ENCODE results near the gene GDF15.

GDF15 gene

DNA sequence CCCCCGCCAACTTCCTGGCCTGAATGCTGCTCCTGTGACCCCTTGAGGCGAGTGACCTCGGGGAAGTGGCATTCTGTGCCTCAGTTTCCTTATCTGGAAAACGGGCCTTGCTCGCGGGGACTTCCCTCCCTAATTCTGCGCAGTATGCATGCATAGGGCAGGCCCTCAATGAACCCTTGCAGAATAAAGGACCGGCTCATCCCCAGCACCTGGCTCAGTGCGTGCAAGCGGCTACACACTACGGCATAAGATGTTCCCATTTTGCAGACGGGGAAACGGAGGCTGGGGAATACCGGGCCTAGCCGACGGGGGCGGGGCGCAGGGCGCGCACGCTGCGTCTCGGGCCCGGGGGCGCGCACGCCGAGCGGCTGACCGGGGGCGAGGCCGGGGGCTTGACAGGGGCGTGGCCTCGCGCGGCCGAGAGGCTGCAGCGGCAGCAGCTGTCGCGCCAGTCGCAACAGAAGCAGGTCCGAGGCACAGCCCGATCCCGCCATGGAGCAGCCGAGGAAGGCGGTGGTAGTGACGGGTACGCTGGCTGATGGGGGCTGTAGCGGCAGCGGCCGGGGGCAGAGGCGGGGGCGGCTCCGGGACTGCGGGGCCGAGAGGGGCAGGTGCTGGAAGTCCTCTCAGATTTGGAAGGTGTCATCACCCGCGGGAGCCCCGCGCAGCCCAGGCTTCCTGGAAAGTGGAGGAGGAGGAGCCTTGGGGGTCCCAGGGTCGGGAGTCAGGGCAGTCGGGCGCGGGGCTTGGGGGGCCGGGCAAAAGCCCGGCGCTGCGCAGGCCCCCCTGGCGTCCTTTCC is 45.6 kb upstream of the GDF15 start, which contains the start of gene PGPEP1:
Gene PGPEP1, plus strand, starts transcription at position 409 of the 800 bp plus-strand sequence. Its CDS starts 84 bp downstream, at position 493.
- Histone ChIP-seq H2AK5ac (ENCODE audit: low read depth, low read length) (peak within 1 kb of the TSS; percentile 63), H3K14ac (ENCODE audit: low read length) (no peak within 1 kb of the TSS), H3K79me1 (ENCODE audit: low read depth, low read length) (no peaks in the 10 kb centered on the region), H3K9me3 (replicated peaks in 1 of 2; ENCODE audit: control insufficient read depth in 2 of 2, insufficient read depth in 1 of 2, low read depth in 1 of 2, low read length in 2 of 2) (no peaks in the 10 kb centered on the region), H2BK5ac (ENCODE audit: low read length) (no peak within 1 kb of the TSS), H3K36me3 (replicated peaks in 1 of 2; ENCODE audit: control insufficient read depth in 2 of 2, insufficient read depth in 2 of 2, low read length in 2 of 2) (no peaks in the 10 kb centered on the region), H2BK120ac (ENCODE audit: low read depth, low read length) (no peak within 1 kb of the TSS), H3K4me2 (ENCODE audit: insufficient read depth, low read length, poor library complexity, severe bottlenecking) (peak within 1 kb of the TSS; percentile 98), H3K27ac (replicated peaks; ENCODE audit: low read length) (no peak within 1 kb of the TSS), H2BK12ac (ENCODE audit: low read length) (no peak within 1 kb of the TSS), H3K9ac (ENCODE audit: low read depth, low read length, poor library complexity) (peak within 1 kb of the TSS; percentile 88), H3K4me3 (ENCODE audit: low read length in 2 of 2) (peak within 1 kb of the TSS; percentile 84 to 90), H3K4ac (ENCODE audit: low read length) (peak within 1 kb of the TSS; percentile 29), H4K8ac (ENCODE audit: low read depth, low read length) (no peak within 1 kb of the TSS), H4K91ac (ENCODE audit: low read depth, low read length, poor library complexity) (no peak within 1 kb of the TSS), H3K18ac (ENCODE audit: low read length) (peak within 1 kb of the TSS; percentile 91), H3K4me1 (ENCODE audit: control insufficient read depth in 2 of 2, insufficient read depth in 1 of 2, low read depth in 1 of 2, low read length in 2 of 2) (peaks cover 7 to 23% of the 10 kb centered on the region in 2 donors), H3K27me3 (ENCODE audit: control insufficient read depth in 3 of 3, insufficient read depth in 3 of 3, low read depth in 1 of 3, low read length in 3 of 3) (peaks cover 0 to 4% (median 0%) of the 10 kb centered on the region in 3 experiments), H3K23ac (ENCODE audit: low read depth, low read length, poor library complexity) (peak within 1 kb of the TSS; percentile 90), H2BK15ac (ENCODE audit: low read length) (no peak within 1 kb of the TSS), H2AFZ (ENCODE audit: low read length) (peak within 1 kb of the TSS; percentile 87)
- DNase-seq (ENCODE audit: low spot score) = peak; percentile 56
- no CpG with 5 or more reads among the region's 69 CpGs for WGBS, 2 donors (ENCODE audit: extremely low coverage in 2 of 2, insufficient read length in 2 of 2, insufficient replicate concordance in 1 of 2)

DNA sequence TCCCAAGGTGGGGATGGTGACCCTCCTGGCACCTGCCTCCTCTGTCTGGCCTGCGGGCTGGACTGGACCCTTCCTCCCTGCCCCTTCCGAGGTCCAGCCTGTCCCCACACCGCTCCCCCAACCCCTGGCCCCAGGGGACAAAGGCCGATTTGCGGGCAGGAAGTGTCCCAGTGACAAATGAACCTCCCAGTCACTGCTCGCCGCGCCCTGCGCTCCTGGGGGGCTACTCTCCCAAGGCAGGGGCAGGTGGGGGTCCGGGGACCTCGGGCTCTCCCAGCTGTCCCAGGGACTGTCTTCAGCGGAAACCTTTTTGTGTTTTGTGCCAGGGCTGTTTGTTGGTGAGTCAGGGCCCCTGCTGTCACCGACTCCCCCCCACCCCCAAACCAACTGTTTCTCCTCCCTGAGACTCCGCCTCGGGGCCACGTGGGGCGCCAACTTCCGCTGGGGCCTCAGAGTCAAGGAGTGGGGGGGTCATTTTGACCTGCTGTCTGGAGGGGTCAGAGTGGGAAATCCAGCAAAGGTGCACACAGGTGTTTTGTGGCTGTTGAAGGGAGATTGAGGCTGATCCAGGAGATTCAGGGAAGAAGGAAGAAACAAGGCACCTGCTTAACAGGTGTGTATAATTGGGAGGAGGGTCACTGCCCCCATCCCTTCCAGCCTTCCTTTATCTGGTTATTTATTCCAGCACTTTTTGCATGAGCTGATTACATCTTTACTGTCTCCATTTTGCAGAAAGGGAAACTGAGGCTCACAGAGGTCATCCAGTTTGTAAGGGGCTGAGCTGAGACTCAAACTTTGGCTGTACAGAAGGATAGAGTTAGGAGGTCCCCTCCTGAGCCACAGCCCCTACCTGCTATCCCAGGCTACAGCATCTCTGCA is 44.7 kb upstream of the GDF15 start:
- Histone ChIP-seq H3K4me1 (ENCODE audit: control insufficient read depth in 2 of 2, insufficient read depth in 1 of 2, low read depth in 1 of 2, low read length in 2 of 2) (peaks cover 9 to 29% of the 10 kb centered on the region in 2 donors), H2BK12ac (ENCODE audit: low read length) (no peak overlapping the region), H3K4me2 (ENCODE audit: insufficient read depth, low read length, poor library complexity, severe bottlenecking) (peak overlapping the region; percentile 98), H2BK5ac (ENCODE audit: low read length) (no peak overlapping the region), H3K18ac (ENCODE audit: low read length) (peak overlapping the region; percentile 91), H3K23ac (ENCODE audit: low read depth, low read length, poor library complexity) (peak overlapping the region; percentile 90), H2BK15ac (ENCODE audit: low read length) (no peak overlapping the region), H4K8ac (ENCODE audit: low read depth, low read length) (no peak overlapping the region), H3K4me3 (ENCODE audit: low read length in 2 of 2) (peak overlapping the region; percentile 84 to 90), H3K4ac (ENCODE audit: low read length) (peak overlapping the region; percentile 29), H3K27ac (replicated peaks; ENCODE audit: low read length) (no peak overlapping the region), H3K9me3 (replicated peaks in 1 of 2; ENCODE audit: control insufficient read depth in 2 of 2, insufficient read depth in 1 of 2, low read depth in 1 of 2, low read length in 2 of 2) (no peaks in the 10 kb centered on the region), H3K9ac (ENCODE audit: low read depth, low read length, poor library complexity) (peak overlapping the region; percentile 54), H4K91ac (ENCODE audit: low read depth, low read length, poor library complexity) (no peak overlapping the region), H3K79me1 (ENCODE audit: low read depth, low read length) (no peaks in the 10 kb centered on the region), H2AK5ac (ENCODE audit: low read depth, low read length) (peak overlapping the region; percentile 63), H3K36me3 (replicated peaks in 1 of 2; ENCODE audit: control insufficient read depth in 2 of 2, insufficient read depth in 2 of 2, low read length in 2 of 2) (no peaks in the 10 kb centered on the region), H2AFZ (ENCODE audit: low read length) (peak overlapping the region; percentile 87), H3K14ac (ENCODE audit: low read length) (no peak overlapping the region), H2BK120ac (ENCODE audit: low read depth, low read length) (no peak overlapping the region), H3K27me3 (ENCODE audit: control insufficient read depth in 3 of 3, insufficient read depth in 3 of 3, low read depth in 1 of 3, low read length in 3 of 3) (peaks cover 0 to 4% (median 0%) of the 10 kb centered on the region in 3 experiments)
- no peak for DNase-seq (ENCODE audit: low spot score)
- no CpG with 5 or more reads among the region's 18 CpGs for WGBS, 2 donors (ENCODE audit: extremely low coverage in 2 of 2, insufficient read length in 2 of 2, insufficient replicate concordance in 1 of 2)

DNA sequence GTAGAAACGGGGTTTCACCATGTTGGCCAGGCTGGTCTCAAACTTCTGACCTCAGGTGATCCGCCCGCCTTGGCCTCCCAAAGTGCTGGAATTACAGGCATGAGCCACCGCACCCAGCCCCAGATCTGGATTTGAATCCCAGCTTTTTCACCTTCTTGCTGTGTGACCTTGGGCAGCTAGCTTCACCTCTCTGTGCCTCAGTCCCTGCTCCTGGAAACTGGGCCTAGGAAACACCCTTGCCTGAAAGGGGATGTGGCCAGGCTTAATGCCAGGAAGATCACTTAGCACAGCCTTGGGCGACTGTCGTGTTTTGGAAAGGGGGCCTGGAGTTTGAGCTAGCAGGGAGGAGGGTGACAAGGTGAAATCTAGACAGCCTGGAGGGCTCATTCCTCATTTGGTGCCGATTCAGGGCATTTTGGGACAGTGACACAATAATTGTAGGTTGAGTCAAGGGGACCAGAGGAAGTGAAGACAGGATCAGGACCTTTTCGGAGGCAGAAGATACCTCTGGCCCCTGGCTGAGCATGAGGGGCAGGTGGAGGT is 43.8 kb upstream of the GDF15 start:
- Histone ChIP-seq H3K27me3 (ENCODE audit: control insufficient read depth in 3 of 3, insufficient read depth in 3 of 3, low read depth in 1 of 3, low read length in 3 of 3) (peaks cover 0 to 4% (median 0%) of the 10 kb centered on the region in 3 experiments), H3K23ac (ENCODE audit: low read depth, low read length, poor library complexity) (no peak overlapping the region), H4K91ac (ENCODE audit: low read depth, low read length, poor library complexity) (no peak overlapping the region), H3K27ac (replicated peaks; ENCODE audit: low read length) (no peak overlapping the region), H2BK120ac (ENCODE audit: low read depth, low read length) (no peak overlapping the region), H2BK12ac (ENCODE audit: low read length) (no peak overlapping the region), H3K14ac (ENCODE audit: low read length) (no peak overlapping the region), H3K36me3 (replicated peaks in 1 of 2; ENCODE audit: control insufficient read depth in 2 of 2, insufficient read depth in 2 of 2, low read length in 2 of 2) (no peaks in the 10 kb centered on the region), H3K9me3 (replicated peaks in 1 of 2; ENCODE audit: control insufficient read depth in 2 of 2, insufficient read depth in 1 of 2, low read depth in 1 of 2, low read length in 2 of 2) (no peaks in the 10 kb centered on the region), H3K9ac (ENCODE audit: low read depth, low read length, poor library complexity) (peak overlapping the region; percentile 39), H2BK15ac (ENCODE audit: low read length) (no peak overlapping the region), H3K4me1 (ENCODE audit: control insufficient read depth in 2 of 2, insufficient read depth in 1 of 2, low read depth in 1 of 2, low read length in 2 of 2) (peaks cover 9 to 31% of the 10 kb centered on the region in 2 donors), H3K4me2 (ENCODE audit: insufficient read depth, low read length, poor library complexity, severe bottlenecking) (no peak overlapping the region), H3K4me3 (ENCODE audit: low read length in 2 of 2) (no peak overlapping the region), H2BK5ac (ENCODE audit: low read length) (no peak overlapping the region), H3K79me1 (ENCODE audit: low read depth, low read length) (no peaks in the 10 kb centered on the region), H2AK5ac (ENCODE audit: low read depth, low read length) (no peak overlapping the region), H3K4ac (ENCODE audit: low read length) (no peak overlapping the region), H3K18ac (ENCODE audit: low read length) (no peak overlapping the region), H4K8ac (ENCODE audit: low read depth, low read length) (no peak overlapping the region), H2AFZ (ENCODE audit: low read length) (no peak overlapping the region)
- DNase-seq (ENCODE audit: low spot score) = no peak
- WGBS, 2 donors (ENCODE audit: extremely low coverage in 2 of 2, insufficient read length in 2 of 2, insufficient replicate concordance in 1 of 2) = no CpG with 5 or more reads among the region's 8 CpGs

Data from neuronal stem cell (in vitro differentiated cells).